HG02885 (cell line): ENCODE data around the gene PRKG1.

Experiments
- ATAC-seq: cut with Tn5 transposase; IDR thresholded peaks from one replicate; pipeline ENCODE4 v1.9.1; 2021; ENCODE audit warnings: mild to moderate bottlenecking; ENCODE audit not compliant: unreplicated experiment, poor library complexity

PRKG1 gene

DNA sequence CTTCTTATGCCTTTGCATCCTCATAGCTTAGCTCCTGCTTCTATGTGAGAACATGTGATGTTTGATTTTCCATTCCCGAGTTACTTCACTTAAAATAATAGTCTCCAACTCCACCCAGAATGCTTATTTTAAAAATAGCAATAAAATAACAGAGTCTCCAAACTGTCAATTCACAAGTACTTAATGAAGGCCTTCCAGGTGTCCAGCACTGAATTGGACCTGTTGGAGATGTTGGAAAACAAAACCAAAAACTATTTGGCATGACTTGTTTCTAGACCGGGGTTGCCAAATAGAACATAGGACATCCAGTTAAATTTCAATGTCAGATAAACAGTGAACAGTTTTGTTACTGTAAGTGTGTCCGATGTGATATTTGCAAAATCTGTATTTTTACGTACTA, 1031.7 kb downstream of the PRKG1 start:
- ATAC-seq: no peak

DNA sequence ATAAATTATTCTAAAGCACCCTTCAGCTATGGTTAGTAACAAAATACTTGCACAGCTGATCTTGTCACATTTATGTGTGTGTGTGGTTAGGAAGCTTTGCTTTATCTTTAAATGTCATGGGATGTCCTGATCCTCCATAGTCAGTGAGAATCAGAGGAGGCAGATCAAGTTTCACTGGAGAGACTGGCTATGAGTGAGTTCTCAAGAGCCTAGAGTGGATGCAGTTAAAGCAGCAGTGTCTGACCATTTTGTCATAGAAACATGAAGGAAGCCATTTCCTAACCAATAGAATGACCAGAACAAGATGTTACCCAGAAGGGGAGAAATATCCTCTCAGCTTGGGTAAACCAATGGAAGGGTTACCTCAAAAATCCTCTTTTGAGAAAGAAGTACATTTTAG, 1032.6 kb downstream of the PRKG1 start:
- no peak for ATAC-seq

DNA sequence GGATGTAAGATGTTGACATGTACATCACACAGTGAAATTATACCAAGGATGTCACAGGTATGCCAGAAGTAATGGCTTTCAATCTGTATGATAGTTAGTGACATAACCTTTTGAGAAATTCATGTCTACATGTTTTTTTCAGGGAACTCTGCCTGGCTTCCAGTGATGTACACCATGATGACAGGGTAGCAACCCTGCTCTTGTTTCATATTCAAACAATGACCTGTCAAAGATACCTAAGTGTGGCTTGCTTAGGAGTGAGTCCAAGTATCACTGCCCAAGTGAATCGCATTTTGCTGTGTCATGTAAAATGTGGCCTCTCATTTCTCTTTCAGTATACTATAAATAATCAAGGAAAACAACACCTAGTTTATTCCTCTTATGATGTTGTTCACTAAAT, 1033.9 kb downstream of the PRKG1 start:
- ATAC-seq: no peak

DNA sequence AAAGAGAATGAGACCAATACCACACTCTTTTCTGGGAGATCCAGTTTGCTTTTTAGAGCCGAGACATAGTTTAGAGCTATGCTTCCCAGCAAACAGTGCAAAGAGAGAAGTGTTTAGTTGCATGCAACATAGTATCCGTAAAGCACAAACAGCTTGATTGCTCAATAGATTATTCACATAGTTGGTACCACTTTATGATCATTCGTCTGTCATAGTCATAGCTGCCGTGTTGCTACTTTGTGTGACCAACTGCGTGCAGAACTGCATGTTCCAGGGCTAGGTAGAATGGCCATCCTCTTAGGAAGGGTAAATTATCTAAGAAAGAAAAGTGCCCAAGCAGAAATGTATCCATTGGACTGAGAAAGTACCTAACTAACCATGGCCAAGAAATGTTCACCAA, 1036.3 kb downstream of the PRKG1 start:
- no peak for ATAC-seq

- ATAC-seq: no peak
Observed at GRCh38 chr10:52111101-52111891, 1037.0 kb downstream of the PRKG1 start.

GRCh38 chr10:52115823-52116222, 1041.5 kb downstream of the PRKG1 start:
- ATAC-seq: peak; percentile 47

- ATAC-seq: no peak
Observed at GRCh38 chr10:52119507-52119906, 1045.2 kb downstream of the PRKG1 start.

- ATAC-seq: no peak
Observed at GRCh38 chr10:52121688-52122087, 1047.4 kb downstream of the PRKG1 start.

DNA sequence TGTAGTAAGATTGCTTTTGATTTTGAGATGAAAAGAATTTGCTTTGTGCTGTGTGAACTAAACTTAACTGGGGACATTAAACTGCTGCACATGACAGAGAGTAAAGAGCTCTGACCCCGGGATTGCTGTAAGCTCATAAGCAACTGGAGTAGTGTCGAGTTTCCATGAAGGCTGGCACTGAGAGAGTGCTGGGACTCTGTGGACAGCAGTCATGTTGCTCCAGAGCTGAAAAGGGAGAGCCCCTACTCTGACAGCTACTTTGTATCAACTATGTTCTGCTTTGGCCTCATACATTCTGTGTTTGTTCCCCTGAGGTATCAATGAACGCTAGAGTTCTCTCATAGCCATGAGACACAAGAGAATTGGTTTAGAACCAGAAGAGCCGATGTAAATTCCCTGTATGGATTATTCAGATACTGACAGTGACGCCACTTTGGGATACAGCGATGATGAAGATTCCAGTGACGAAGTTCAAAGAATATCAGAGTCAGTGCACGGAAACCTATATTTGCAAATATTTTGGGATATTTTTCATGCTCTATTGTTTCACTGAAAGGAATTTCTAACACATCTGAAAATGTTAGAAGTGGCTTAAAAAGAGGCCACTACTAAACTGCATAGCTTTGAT, 1053.9 kb downstream of the PRKG1 start:
- ATAC-seq: no peak

- ATAC-seq: no peak
Observed at GRCh38 chr10:52129410-52130178, 1055.3 kb downstream of the PRKG1 start.

GRCh38 chr10:52135101-52135500, 1060.8 kb downstream of the PRKG1 start:
- ATAC-seq: no peak

DNA sequence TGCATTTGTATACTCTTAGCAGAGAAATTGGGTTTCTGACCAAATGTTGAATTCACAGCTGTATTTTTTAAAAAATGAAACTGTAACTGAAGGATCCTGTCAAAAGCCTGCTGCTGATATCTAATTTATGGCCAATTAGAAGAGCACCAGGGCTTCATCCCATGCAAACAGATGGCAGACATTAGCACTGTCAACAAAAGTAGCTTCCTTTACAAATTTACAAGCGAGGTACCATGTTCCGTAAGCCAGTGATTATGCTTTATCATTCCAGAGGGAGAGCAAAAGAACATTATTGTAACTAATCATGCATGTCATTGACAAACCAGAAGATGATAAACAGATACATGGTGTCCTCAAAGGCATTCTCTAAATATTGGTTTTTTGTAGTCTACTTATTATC, 1062.6 kb downstream of the PRKG1 start:
- ATAC-seq: no peak

- no peak for ATAC-seq
Observed at GRCh38 chr10:52143338-52143737, 1069.1 kb downstream of the PRKG1 start.

DNA sequence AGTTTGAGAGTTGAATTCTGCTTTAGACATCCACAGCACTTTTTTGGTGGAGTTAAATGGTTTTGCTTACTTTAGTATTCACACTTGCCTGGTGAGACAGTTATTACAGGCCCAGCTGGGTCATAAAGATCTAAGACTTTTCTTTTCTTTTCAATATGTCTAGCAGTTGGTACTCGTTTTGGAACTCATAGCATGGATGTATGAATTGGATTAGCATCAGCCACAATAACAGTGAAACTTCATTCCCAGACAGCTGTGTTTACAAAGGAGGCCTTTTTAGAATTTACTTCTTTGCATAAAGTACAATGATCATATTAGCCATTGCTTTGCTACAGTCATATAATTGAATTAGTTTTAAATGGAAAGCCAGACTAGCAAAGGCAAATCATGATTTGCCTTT, 1071.3 kb downstream of the PRKG1 start:
- ATAC-seq: no peak

DNA sequence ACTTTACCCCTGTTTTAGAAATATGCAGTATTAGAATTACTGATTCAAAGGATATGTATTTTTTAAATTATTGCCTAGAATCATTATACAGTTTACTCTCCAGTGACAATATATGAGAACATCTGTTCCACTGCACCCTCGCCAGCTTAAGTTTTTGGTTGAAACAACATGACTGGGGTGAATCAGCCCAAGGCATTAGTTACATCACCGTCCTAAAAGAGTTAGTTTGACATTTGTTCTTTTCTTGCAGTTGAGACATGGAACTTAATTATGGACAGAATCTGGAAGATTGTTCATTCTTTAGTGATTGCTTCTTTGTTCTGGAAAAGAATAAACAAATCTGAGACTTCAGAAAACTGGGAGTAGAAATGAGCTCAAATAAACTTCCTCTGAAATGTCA, 1072.5 kb downstream of the PRKG1 start:
- no peak for ATAC-seq

GRCh38 chr10:52170776-52171175, 1096.5 kb downstream of the PRKG1 start:
- ATAC-seq: no peak

DNA sequence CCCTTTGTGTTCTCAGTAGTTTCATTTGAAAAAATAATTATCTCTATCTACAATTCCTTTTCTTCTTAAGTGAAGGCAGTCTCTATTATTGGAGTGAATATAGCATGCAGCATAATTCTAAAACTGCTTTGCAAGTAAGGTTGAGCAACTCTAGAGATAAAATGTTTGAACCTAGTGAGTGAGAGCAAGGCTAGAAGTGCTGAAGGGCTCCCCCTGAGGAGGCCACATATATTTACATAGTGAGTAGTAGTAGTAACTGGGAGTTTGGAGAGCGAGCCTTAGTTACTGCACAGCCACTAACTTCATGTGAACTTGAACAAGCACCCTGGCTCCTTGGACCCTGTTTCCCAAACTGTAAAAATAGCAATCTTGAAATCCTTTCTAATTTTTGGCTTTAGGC, 1098.3 kb downstream of the PRKG1 start:
- no peak for ATAC-seq

DNA sequence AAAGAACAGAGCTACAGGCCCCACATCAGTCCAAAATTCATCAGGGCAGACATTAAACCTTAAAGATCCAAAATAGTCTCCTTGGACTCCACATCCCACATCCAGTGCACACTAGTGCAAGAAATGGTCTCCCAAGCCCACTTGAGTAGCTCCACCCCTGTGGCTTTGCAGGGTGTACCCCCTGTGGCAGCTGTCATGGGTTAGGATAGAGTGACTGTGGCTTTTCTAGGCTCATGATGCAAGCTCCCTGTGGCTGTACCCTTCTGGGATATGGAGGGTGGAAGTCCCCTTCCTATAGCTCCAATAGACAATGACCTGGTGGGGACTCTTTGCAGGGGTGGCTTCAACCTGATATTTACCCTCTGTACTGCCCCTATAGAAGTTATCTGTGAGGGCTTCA, 1111.0 kb downstream of the PRKG1 start:
- ATAC-seq: no peak

DNA sequence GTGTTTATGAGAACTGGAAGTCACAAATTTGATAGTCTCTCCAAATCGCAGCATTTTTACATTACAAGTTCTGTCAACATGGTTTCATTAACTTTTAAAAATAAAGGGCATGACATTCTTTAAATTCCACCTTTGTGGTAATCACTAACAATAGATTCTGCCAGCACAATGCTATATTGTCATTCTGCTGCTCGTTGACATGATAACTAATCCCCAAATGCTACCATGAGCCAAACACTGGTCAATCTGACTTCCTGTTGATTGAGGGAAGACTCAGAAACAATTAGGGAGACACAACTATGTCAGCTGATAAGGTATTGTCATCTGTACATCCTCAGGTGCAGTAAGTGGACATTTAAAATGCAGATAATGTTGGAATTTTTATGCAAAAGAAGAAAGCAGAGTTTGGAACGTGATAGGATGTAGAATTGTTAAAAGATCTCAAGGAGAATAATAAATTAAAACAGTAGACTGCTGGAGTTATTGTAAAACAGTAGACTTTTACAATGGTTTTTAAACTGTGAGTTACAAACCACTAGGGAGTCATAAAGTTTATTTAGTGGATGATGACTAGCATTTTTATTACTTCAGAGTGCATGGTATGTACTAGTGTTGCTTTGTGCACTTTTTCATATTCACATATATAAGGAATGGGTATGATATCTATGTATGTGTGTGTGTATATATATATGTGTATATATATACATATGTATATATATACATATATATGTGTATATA, 1113.4 kb downstream of the PRKG1 start:
- ATAC-seq: no peak

GRCh38 chr10:52191049-52191448, 1116.8 kb downstream of the PRKG1 start:
- no peak for ATAC-seq

DNA sequence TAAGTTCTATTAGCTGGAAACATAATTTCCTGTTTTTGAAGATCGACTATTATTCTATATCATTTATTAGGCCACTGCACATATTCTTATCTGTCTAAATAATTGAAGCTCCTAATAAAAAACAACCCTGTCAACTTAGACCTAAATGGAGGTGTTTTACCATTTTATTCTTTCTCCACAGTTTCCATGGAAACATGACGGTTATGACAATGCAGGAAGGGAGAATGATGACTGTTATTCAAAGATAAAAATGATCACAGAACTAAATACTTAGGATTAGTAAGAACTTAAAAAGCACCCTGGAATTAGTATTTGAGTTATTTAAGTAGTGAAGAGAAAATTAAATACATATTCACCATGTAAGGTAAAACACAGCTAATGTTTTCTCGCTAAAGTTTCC, 1119.9 kb downstream of the PRKG1 start:
- ATAC-seq: no peak
